ENCODE results near the gene WDR70. TPM values are rescaled to one million over a fixed set of nuclear protein-coding genes. Genes with fewer than 3 reads are reported as not detected.
"Not testable (repeated sequence)": the region's sequence is repeated elsewhere in the genome, so short reads cannot be mapped to it uniquely, and the experiment has no call there.

WDR70 gene
- total and polyA plus RNA-seq, 7 donors = 8.4 to 36.4 (median 25.5) TPM

- 0 to 42% methylated on average over 1 of the region's 1 CpG for WGBS, 2 donors
- no peak for DNase-seq
- no peak for TF ChIP-seq EP300 (IDR thresholded peaks at IDR 0.05)
- no peak for TF ChIP-seq CTCF (IDR thresholded peaks at IDR 0.05)
- no peak for TF ChIP-seq POLR2AphosphoS5 (IDR thresholded peaks at IDR 0.05)
- no peak for TF ChIP-seq POLR2A (IDR thresholded peaks at IDR 0.05)
- peaks cover 0 to 18% (median 9%) of the 10 kb centered on the region in 4 donors for H3K4me1 ChIP-seq
- H3K36me3 ChIP-seq = no peaks in the 10 kb centered on the region
- no peaks in the 10 kb centered on the region for H3K27me3 ChIP-seq
- peaks cover 0 to 2% (median 0%) of the 10 kb centered on the region in 4 donors for H3K9me3 ChIP-seq
- no peak overlapping the region for H3K27ac ChIP-seq
- no peak overlapping the region for H3K4me3 ChIP-seq
- intact Hi-C loops (cut with DNase I) = no loop called here
These were observed 262.8 kb downstream of the WDR70 start for GRCh38 chr5:37641933-37642332.

GRCh38 chr5:37645707-37646106 lies 266.6 kb downstream of the WDR70 start:
- 92 to 97% methylated on average over 1 of the region's 1 CpG for WGBS, 2 donors
- H3K9me3 ChIP-seq = peaks cover 0 to 2% (median 0%) of the 10 kb centered on the region in 4 donors
- DNase-seq = no peak
- H3K4me1 ChIP-seq = peaks cover 0 to 1% (median 0%) of the 10 kb centered on the region in 4 donors
- no peaks in the 10 kb centered on the region for H3K36me3 ChIP-seq
- TF ChIP-seq CTCF (IDR thresholded peaks at IDR 0.05) = no peak
- intact Hi-C loops (cut with DNase I) = no loop called here
- no peaks in the 10 kb centered on the region for H3K27me3 ChIP-seq
- no peak overlapping the region for H3K27ac ChIP-seq
- H3K4me3 ChIP-seq = no peak overlapping the region

DNA sequence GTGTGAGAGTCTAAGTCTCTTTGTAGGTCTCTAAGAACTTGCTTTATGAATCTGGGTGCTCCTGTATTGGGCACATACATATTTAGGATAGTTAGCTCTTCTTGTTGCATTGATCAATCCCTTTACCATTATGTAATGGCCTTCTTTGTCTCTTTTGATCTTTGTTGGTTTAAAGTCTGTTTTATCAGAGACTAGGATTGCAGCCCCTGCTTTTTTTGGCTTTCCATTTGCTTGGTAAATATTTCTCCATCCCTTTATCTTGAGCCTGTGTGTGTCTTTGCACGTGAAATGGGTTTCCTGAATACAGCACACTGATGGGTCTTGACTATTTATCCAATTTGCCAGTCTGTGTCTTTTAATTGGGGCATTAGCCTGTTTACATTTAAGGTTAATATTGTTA lies 275.4 kb downstream of the WDR70 start:
- H3K27me3 ChIP-seq; H3K9me3 ChIP-seq; H3K4me3 ChIP-seq; H3K27ac ChIP-seq; DNase-seq; H3K4me1 ChIP-seq; intact Hi-C loops (cut with DNase I); H3K36me3 ChIP-seq: not testable (repeated sequence)
- WGBS, 2 donors = 90 to 99% methylated on average over 1 of the region's 1 CpG

DNA sequence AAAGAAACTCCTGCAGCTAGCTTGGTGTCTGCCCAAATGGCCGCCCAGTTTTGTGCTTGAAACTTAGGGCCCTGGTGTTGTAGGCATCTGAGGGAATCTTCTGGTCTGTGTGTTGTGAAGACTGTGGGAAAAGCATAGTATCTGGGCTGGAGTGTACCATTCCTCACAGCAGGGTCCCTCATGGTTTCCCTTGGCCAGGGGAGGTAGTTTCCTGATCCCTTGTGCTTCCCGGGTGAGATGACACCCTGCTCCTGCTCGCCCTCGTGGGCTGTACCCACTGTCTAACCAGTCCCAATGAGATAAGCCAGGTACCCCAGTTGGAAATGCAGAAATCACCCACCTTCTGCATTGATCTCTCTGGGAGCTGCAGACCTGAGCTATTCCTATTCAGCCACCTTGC lies 277.9 kb downstream of the WDR70 start:
- WGBS, 2 donors = 81 to 98% methylated on average over 4 of the region's 4 CpGs
- Histone ChIP-seq H3K4me3 (no peak overlapping the region), H3K9me3 (no peaks in the 10 kb centered on the region), H3K27ac (no peak overlapping the region), H3K36me3 (no peaks in the 10 kb centered on the region), H3K4me1 (peaks cover 0 to 12% (median 10%) of the 10 kb centered on the region in 4 donors), H3K27me3 (no peaks in the 10 kb centered on the region)
- DNase-seq = no peak
- no peak for TF ChIP-seq EP300 (IDR thresholded peaks at IDR 0.05)
- TF ChIP-seq POLR2AphosphoS5 (IDR thresholded peaks at IDR 0.05) = no peak
- TF ChIP-seq CTCF (IDR thresholded peaks at IDR 0.05) = no peak
- no peak for TF ChIP-seq POLR2A (IDR thresholded peaks at IDR 0.05)
- intact Hi-C loops (cut with DNase I) = no loop called here

DNA sequence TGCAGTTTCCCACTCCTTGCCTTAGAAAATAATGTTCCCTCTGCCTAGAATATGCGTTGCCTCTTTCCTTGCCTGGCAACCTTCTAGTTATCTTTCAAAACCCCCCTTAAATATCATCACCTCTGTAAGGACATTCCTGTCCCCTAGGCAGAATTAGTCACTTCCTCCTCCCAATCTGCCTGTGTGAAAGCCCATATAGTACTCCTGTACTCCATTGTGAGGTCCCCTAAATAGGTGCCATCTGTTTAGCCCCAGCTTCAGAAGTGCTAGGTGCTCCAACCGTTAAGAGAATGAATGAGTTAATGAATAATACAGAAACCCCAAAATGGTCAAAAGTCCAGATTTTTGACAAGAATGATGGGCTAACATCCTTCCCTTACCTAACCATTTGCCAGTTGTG lies 279.3 kb downstream of the WDR70 start:
- DNase-seq = no peak

More for the DNA sequence above, 279.3 kb downstream of the WDR70 start:
- Histone ChIP-seq H3K27ac (no peak overlapping the region), H3K9me3 (no peaks in the 10 kb centered on the region), H3K27me3 (no peaks in the 10 kb centered on the region), H3K36me3 (no peaks in the 10 kb centered on the region), H3K4me3 (no peak overlapping the region), H3K4me1 (peaks cover 0 to 25% (median 23%) of the 10 kb centered on the region in 4 donors)
- 73 to 87% methylated on average over 2 of the region's 2 CpGs for WGBS, 2 donors
- intact Hi-C loops (cut with DNase I) = no loop called here
- TF ChIP-seq POLR2A (IDR thresholded peaks at IDR 0.05) (no peak), CTCF (IDR thresholded peaks at IDR 0.05) (no peak), POLR2AphosphoS5 (IDR thresholded peaks at IDR 0.05) (no peak), EP300 (IDR thresholded peaks at IDR 0.05) (no peak)

All from sigmoid colon (tissue), 7 donors.